HG03097 (cell line): ENCODE measurements around the gene NSFL1C.
"Not testable (repeated sequence)": the region's sequence is repeated elsewhere in the genome, so short reads cannot be mapped to it uniquely, and the experiment has no call there.

Experiments used
- ATAC-seq: cut with Tn5 transposase; IDR thresholded peaks from one replicate; pipeline ENCODE4 v1.9.1; 2021; ENCODE audit not compliant: unreplicated experiment, low FRiP score

Gene NSFL1C

DNA sequence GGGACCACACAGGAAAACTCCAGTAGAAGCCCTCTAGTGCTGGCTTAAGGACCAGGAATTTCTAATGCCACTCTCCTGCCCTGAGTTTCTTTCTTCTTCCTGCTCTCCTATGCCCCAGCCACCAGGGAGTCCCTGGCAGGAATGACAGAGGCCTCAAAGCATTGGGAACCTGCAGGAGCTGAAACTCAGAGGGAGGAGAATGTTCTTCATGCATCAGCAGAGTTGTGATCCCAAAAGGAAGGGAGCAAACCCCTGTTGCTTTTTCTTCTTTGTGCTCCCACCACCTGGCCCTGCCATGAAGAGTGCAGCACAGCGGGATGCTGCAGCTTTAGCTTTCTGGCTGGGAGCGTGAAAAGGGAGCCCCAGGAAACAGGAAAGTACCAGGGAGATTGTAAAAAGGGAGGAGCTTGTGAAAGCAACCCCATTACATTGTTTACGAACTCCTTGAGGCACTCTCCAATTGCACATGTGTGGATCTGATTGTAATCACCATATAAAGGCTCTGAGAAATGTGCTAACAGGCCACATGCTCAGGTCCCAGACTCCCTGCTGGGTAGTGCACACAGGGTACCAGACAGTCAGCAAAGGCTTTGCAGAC lies 39.1 kb downstream of the NSFL1C start:
- ATAC-seq, result no peak

DNA sequence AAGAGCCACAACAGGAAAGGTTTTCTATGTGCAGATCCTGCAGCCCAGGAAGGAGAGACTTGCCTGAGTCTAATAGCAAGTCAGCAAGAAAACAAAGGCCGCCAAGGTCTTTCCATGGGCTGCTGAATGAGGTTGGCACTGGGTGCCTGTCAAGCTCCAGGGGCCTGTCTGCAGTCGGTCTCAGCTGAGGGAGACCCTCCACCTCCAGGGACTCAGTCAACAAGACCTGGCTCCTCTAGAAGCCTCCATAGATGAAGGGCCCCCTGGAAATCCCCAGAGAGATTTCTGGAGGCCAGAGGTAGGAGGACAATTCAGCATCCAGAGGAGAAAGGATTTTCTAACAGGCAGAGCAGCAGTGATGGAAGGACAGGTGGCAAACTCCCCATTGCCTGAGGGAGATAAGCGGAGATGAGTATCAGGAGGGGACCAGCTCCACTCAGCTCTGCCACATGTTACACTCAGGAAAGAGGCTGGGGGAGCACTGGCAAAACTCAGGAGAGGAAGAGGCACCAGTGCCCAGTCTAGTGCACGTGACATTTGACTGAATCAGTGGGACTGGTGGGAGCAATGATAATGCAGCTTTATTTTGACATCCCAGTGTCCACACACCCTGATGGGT lies 40.3 kb downstream of the NSFL1C start:
- ATAC-seq, result no peak

DNA sequence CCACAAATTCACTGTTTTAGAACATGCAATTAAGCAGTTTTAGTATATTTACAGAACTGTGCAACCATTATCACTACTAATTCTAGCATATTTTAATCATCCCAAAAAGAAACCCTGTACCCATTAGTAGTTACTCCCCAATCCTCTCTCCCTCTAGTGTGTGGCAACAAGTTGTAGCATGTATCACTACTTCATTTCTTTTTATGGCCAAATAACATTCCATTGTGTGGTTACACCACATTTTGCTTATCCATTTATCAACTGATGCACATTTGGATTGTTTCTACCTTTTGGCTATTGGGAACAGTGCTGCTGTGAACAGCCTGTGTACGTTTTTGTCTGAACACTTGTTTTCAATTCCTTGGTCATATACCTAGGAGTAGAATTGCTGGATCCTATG lies 42.3 kb downstream of the NSFL1C start:
- no peak for ATAC-seq

DNA sequence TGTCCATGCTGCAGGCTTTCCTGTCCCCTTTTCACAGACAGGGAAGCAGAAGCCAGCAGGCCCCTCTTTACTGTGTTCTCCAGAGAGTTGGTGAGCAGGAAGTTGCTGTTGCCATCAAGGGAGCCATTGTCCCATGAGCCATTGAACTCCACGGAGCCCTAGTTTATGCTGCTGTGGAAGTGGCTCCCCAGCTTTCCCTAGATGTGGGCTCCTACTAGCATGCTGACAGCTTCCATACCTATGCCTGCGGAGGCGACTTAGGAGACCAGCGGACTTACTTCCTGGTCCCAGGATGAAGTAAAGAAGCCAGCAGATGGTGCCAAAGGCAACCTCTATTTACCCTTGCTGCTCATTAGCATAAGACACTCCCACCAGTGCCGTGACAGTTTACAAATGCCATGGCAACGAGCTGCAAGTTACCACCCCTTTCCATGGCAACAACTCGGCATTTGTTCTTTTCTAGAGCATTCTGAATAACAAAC lies 43.0 kb downstream of the NSFL1C start:
- ATAC-seq, result no peak

DNA sequence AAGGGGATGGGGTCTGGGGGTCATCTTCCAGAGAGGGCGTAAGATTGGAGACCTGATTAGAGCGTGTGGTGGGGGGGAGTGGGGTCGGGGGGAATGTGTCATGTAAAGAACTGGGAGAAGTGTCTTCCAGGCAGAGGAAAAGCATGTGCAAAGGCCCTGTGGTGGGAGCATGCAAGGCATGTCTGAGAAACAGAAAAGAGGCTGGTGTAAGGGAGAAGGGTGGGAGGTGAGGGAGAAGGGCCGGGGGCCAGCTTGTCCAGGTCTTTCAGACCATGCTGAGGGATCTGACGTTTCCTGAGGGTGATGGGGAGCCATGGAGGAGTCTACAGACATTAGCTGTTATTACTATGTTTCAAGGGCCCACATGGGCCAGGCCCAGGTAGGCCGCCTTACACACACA lies 43.4 kb downstream of the NSFL1C start:
- ATAC-seq, result no peak

DNA sequence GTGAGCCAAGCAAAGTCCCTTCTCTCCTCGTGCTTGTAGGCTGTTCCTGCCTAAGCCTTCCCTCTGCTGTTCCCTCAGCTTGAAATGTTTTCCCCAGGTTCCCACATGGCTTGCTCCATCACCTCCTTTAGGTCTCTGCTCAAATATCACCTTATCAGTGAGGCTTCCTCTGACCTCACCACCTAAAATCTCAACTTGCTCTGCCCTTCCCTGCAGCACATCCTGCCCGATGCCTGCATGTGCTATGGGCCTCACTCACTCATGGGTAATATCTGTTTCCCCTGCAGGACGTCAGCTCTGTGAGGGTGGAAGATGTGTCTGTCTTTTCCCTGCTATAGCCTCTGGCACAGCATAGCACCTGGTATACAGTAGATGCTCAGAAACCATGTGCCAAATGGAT lies 43.9 kb downstream of the NSFL1C start:
- ATAC-seq, result no peak

DNA sequence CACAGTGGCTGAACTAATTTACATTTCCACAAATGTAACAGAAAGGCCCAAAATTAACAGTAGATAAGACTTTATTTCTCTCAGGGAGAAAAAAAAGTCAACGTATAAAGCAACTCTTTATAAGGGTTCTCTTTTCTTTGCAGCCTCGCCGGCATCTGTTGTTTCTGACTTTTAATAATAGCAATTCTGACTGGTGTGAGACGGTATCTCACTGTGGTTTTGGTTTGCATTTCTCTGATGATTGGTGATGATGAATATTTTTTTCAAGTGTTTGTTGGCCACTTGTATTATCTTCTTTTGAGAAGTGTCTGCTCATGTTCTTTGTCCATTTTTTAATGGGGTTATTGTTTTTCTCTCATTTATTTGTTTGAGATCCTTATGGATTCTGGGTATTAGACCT lies 46.6 kb downstream of the NSFL1C start:
- ATAC-seq, result no peak

DNA sequence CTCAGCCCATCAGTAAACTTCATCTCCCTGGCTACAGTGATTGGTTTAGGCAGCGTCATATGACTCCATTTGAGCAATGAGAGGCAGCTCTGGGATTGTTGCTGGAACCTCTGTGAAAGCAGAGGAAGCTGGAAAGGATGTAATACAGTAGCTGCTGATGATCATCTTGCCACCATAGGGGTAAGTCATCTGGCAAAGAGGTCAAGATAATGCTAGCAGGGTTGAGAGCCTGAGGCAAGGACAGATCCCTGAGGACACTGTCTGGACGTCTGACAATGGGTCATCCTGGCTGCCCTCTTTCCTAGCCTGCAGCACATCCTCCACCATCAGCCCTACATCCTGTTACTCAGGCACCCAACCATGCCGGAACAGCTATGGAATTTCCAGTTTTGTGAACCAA lies 48.3 kb downstream of the NSFL1C start:
- no peak for ATAC-seq

DNA sequence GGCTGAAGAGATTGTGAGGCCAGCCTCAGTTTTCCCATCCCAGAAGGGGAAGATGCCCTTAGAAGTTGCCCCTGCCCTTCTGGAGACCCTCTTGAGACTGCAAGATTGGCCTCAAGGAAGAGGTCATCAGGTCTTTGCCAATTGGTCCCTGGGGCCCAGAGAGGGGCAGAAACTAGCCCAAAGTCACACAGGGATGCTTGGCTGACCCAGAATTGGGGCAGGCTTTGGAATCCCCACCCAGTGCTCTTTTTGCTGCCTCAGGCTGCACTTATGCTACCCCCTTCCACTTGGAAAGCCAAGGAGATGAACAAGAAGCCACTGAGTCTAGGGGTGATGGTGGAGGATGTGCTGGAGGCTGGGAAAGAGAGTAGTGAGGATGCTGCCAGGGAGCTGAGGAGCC lies 48.9 kb downstream of the NSFL1C start:
- no peak for ATAC-seq

DNA sequence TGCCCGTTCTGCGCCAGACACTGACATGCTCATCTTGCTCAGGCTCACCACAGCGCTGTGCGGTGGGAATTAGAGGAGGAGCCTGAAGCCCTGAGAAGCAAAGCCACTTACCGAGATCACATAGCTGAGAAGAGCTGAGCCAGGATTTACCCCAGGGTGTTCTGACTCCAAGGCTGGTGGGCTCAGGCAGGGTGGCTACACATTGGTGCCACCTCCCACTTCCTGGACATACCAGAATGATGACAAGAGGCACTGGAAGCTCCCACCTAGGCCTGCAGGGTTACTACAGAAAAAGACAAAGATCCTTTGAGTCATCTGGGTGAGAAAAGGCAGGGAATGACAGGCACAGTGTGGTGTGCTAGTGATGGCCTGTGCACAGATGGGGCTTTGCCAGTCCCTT lies 49.4 kb downstream of the NSFL1C start:
- no peak for ATAC-seq

DNA sequence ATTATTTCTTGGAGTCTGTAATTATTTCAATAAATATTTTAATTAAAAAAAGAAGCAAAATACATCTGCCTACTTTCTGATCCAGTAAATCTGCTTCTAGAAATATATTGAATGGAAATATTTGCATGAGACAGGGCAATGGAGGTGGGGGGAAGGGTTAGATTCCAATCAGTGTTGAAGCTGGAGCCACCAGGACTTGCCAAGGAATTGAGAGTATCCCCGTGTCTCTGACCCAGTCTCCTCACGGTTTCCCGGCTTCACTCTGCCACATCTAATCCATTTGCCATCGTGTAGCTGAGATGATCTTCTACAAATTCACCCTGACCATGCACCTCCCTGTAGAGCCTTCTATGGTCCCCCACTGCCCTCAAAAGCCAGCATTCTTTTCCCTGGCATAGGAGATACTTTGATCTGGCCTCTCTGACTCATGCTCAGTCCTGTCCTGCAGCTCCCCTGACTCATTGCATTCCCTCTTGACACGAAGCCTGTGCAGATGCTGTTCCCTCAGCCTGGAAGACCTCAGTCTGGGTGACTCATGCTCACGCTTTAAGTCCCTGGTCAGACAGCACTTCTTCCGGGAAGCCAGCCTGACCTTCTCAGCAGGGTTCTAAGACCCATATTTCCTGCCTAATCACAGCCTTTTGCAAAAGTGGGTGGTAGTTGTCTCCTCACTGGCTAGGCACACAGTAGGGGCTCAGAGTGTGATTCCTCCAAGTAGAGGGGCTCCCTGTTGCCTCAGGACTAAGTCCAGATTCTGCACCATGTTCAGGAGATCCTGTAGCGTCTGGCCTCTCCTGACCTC lies 50.8 kb downstream of the NSFL1C start:
- no peak for ATAC-seq

DNA sequence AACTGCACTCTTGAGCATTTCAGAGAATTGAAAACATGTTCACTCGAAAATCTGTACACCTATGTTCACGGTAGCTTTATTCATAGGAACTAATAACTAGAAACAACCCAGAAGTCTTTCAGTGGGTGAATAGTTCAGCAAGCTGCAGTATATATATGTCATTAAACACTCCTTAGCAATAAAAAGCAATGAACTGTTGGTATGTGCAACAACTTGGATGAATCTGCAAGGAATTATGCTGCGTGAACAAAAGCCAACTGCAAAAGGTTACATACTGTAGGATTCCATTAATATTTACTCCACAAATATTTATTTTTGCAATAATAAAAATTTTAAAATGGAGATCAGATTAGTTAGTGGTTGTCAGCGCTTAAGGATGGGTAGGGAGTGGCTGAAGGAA lies 51.7 kb downstream of the NSFL1C start:
- no peak for ATAC-seq

DNA sequence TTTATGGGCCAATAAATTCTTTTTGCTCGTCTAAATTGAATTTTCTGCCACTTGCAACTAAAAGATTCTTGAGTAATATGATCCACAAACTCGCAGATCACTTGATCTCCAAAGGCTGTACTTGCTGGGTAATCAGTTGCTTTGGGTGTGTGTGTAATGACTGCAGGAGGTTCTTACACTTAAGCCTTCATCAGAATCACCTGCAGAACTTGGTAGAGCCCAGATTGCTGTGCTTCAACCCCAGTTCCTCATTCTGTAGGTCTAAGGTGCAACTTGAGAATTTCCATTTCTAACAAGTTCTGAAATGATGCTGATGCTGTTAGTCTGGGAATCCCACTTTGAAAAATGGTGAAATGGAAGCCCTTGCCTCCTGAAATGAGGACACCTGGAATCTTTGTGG lies 60.8 kb downstream of the NSFL1C start:
- no peak for ATAC-seq

DNA sequence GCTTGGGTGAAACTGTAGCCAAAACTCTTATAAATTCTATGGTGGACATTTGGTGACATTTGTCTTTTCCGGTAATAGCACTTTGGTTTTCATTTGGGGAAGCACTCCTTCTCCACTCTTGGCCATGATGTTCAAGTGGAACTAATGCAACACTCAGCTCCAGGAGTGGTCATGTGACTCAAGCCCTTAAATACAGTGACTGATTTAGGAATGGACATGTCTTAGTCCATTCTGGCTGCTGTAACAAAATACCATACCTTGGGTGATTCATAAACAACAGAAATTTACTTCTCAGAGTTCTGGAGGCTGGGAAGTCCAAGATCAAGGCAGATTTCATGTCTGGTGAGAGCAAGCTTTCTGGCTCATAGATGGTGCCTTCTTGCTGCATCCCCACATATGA lies 63.0 kb downstream of the NSFL1C start:
- ATAC-seq, result no peak

DNA sequence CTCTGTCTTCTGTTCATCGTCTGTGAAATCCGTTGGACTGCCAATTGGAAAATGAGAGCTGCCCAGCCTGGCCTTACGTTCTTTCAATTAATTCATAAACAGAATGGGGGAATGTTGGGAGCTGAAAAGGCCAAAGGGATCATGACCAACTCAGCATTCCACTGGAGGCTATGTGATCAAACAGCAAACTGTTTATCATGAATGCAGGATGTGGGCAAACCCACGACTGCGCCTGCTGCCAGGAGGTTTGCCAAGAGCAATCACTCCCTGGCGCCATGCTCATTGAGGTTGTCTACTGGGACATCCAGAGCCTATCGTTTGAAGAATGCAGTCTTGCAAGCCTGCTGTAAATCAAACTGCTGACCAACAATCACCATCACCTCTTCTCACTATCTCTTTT lies 64.5 kb downstream of the NSFL1C start:
- ATAC-seq, result no peak

DNA sequence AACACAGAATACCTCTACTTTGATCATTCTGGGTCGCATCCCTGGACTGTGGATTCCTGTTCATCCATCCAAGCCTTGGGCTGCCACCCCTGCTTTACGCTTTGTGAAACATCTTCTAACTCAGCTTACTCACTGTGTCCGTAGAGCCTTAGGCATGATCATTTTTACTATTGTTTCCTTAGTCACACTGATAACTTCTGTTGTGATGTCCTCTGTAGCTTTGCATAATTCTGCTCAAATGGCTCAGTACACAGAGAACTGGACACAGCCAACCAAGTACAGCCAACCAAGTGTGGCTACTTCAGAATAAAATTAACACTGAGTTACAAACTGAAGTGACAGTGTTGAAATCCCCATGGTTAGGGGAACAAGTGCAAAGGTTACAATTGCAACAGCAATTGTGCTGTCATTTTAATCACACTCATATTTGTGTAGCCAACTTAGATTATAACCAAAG lies 65.2 kb downstream of the NSFL1C start:
- ATAC-seq, result no peak

DNA sequence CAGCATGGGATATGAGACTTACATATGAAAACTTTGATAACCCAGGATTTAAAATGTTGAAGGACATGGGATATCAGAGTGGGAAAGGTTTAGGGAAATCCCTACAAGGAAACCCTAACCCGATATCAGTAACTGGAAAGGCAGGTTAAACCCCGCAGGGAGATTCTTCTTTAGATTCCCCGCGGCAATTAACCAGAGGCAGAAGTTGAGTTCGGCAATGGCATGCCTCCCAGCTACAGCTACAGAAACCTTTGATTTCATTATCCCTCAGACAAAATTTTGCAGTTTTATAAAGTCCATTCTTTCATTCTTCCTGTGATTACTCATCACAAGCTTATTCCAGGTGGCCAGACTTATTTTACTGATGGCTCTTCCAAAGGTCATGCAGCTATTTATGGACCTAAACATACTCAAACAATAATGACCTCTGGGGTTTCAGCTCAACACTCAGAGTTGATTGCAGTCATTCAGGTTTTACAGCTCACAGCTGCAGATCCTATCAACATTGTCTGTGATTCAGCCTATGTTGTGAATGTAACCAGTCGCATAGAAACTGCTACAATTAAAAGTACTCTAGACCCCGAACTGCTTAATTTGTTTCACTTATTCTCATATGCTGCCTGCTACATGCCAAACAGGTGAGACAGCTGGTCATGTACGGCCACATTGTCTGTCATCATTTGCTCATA lies 66.8 kb downstream of the NSFL1C start:
- not testable (repeated sequence) for ATAC-seq

DNA sequence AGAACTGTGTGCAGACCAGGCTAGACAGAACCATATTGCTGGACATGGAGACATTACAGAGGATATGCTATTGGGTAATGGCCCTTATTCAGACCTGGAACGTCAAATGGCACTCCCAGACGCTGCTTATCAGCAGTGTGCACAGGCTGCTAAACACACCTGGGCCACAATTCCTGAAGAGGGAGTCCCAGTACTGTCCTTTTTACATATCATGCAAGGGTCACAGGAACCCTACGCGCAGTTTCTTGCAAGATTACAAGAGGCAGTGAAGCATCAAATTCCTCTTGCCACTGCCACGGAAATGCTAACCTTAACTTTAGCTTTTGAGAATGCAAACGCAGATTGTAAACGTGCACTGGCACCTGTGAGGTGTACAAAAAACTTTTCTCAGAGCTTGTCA lies 68.5 kb downstream of the NSFL1C start:
- ATAC-seq, result not testable (repeated sequence)

DNA sequence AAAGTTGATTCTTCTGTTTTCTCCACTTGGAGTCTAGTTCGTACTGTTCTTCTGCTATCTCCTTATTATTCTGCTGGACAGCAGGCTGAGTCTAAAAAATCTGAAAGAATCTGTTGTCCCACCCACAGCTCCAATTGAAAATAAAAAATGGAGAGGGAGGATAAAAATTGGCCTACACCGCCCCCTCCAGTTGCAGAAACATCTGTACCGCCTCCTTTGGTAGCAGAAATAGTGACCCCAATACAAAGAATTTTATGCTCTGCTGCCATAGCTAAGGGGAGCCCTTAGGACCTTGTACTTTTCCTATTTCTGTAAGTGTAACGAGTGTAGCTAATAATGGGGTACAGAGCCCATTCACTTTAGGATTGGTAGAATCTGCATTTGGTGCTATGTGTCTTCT lies 68.9 kb downstream of the NSFL1C start:
- ATAC-seq, result no peak

DNA sequence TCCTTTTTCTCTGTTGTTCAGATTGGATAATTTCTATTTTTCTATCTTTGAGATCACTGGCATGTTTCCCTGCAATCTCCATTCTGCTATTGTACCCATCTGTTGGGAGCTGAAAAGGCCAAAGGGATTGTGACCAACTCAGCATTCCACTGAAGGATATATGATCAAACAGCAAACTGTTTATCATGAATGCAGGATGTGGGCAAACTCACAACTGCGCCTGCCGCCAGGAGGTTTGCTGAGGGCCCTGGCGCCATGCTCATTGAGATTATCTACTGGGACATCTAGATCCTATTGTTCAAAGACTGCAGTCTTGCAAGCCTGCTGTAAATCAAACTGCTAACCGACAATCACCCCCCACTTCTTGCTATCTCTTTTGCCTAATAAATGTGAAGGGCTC lies 69.9 kb downstream of the NSFL1C start:
- no peak for ATAC-seq

DNA sequence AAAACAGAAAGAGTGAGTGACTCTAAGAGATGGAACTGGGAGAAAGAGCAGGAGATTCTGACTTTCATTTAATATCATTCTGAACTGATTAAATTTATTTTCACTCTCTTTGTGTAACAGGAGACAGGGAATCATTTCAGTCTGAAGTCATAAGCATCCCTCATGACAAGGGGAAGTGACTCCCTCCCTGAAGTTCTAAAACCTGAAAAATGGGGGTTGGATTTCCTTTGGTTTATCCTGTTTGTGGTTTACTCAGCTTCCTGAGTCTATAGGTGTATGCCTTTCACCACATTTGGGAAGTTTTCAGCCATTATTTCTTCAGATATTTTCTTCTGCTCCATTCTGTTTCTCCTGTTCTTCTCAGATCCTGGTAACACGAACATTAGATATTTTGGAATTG lies 70.4 kb downstream of the NSFL1C start:
- no peak for ATAC-seq
